GM19438 (cell line): ENCODE data around the gene CLSTN3.
A peak's percentile ranks its signal among the peaks of the same experiment; 100 is the strongest.
"Not testable (repeated sequence)": the region's sequence is repeated elsewhere in the genome, so short reads cannot be mapped to it uniquely, and the experiment has no call there.

Source experiments
- ATAC-seq: cut with Tn5 transposase; IDR thresholded peaks from one replicate; pipeline ENCODE4 v1.9.1; 2021; ENCODE audit warnings: low read depth; ENCODE audit not compliant: unreplicated experiment

The CLSTN3 gene

DNA sequence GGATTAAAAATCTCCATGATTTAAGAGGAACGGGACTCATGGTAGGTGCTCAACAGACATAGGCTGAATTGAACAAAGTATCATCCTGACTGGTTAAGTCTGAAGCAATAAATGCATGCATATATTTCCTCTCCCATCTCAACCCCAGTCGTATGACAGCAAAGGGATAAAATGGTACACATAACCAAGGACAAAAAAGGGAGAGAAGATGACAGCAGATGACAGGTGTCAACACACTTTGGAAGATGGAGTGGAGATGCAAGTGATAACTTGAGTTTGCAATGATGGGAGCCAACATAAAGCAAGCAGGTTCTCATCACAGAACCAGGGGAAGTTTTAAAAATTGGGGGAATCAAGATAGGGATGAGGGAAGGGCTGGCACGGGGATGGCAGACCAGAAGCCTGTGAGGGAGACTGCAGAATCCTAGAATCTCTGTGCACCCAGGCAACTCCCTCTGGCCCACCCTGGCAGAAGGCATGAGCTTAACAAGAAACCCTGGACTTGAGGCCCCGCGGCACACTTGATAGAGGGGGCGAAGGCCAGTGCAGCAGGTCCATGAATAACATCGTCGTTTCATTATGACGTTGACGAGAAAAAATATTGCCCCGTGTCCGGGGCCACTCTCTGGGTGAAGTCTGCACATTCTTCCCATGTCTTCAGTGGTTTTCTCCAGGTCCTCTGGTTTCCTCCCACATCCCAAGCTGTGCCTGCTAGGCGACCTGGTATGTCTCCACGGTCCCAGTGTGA, 26.2 kb upstream of the CLSTN3 start:
- no peak for ATAC-seq

DNA sequence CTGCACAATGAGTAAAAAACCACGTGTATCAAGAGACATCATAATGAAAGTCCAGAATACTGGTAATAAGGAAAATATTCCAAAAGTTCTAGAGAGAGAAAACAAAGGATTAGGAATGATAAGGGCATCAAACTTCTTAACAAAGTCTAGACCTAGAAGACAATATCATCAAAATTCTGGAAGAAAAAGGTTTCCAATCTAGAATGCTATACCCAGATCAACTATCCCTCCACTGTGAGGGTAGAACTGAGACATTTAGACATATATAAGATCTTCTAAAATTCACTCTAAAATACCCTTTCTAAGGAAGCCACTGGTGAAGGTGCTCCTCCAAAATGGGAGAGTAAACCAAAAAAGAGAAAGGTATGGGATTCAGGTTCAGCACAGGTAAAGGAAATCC, 24.1 kb upstream of the CLSTN3 start:
- no peak for ATAC-seq

GRCh38 chr12:7107181-7107580, 23.0 kb upstream of the CLSTN3 start:
- not testable (repeated sequence) for ATAC-seq

DNA sequence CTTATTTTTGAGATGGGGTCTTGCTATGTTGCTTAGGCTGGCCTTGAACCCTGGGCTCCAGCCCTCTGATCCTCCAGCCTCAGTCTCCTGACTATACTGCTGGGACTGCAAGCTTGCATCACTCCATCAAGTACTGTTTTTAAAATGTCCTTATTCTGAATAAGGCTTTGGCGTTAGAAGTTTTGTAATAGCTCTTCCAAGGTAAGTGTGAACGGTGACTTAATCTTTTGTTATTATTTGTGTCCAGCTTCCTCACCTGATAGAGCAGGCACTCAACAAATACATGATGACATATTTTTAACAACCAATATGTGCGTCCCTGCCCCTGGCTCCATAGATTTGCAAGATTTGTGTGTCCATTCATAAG, 22.6 kb upstream of the CLSTN3 start:
- no peak for ATAC-seq

DNA sequence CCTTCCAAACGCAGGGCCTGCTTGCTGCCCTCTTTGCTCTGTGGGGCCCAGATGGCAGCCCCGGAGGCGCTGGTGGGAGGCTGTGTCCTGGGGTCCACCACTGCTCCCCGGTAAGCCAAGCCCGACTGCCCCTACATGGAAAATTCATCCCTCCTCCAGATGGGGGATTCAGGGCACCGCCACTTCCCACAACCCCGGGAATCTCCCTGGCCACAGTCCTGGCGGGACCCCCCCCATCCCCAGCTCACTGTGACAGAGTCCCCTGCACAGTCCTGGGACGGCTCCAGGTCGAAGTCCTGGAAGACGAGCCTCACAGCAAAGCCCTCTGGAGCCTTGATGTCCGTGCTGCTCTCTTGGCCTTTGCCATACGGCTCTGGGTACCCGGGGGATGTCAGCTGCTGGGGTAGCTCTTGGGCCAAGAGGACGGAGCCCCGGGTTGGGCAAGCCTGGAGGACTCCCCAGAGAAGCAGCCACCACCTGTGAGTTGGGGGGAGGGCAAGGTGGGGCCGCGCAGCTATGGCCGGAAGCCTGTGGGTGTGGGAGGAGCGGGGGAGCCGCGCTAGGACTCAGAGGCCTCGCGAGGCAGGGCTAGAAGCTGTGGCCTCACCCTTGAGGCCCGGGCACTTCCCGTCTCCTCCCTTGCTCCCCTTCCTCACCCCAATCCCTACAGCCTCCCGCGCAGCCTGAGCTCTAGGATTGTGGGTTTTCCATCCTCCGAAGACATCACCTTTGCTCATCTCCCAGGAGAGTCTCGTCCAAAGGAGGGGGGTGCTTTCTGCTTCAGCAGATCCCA, 22.0 kb upstream of the CLSTN3 start:
- ATAC-seq, result peak; percentile 86

DNA sequence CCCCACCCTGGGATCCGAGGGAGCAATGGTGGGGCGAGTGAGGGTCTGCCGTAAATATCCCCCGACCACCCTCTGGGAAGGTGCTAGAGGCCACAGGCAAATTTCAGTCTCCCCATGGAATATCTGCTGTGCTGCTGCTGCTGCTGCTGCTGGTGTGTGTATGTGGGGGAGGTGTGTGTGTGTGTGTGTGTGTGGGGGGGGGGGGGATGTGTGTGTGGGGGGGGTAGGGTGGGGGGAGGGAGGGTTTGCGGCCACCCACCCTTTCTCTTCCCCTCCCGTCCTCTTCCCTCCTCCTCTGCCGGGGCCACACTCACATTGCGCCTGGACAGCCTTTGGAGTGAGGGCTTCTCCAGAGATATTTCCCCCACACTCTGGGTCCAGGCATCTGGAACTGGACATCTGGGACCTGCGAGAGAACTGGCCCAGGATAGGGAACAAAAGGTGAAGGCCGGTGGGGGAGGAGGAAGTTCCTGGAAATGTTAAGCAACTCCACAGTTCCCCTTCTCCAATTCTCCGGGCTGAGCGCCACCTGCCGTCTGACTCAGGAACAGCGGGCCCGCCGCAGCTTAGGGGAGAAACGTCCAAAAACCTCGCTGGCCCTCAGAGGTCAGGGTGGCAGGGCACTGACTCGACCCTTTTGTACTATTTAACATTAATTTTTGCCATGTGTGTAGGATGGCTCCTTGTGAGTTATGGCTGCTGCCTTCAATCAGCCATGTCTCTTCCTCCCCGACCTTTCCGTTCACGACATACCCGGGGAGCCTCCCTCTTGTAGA, 21.2 kb upstream of the CLSTN3 start, which contains the start of gene C1RL:
TSS of gene C1RL (minus strand) at position 419 of the 776 bp plus-strand sequence. CDS start at position 385, 34 bp downstream.
- no peak for ATAC-seq

- no peak for ATAC-seq
These were observed 20.6 kb upstream of the CLSTN3 start for GRCh38 chr12:7109572-7109920.

GRCh38 chr12:7110661-7111060, 19.5 kb upstream of the CLSTN3 start:
- ATAC-seq, result no peak

DNA sequence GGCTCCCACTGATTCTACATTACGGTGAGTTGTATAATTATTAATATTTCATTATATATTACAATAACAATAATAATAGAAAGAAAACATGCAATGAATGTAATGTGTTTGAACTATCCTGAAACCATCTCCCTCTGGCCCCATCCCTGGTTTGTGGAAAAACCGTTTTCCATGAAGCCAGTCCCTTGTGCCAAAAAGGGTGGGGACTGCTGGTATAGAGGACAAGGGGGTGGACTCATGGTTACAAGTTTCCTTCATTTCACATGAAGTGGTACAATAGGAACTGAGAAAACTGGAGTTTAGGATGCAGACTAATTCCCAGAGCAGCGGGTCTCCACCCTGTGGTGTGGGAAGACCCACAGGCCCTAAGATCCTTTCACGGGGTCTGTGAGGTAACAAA, 18.1 kb upstream of the CLSTN3 start:
- no peak for ATAC-seq

- no peak for ATAC-seq
These were observed 16.7 kb upstream of the CLSTN3 start for GRCh38 chr12:7113389-7113871.

- ATAC-seq, result no peak
These were observed 16.2 kb upstream of the CLSTN3 start for GRCh38 chr12:7114008-7114407.

- no peak for ATAC-seq
These were observed 15.3 kb upstream of the CLSTN3 start for GRCh38 chr12:7114851-7115250.

- ATAC-seq, result no peak
These were observed 14.0 kb upstream of the CLSTN3 start for GRCh38 chr12:7116196-7116595.

DNA sequence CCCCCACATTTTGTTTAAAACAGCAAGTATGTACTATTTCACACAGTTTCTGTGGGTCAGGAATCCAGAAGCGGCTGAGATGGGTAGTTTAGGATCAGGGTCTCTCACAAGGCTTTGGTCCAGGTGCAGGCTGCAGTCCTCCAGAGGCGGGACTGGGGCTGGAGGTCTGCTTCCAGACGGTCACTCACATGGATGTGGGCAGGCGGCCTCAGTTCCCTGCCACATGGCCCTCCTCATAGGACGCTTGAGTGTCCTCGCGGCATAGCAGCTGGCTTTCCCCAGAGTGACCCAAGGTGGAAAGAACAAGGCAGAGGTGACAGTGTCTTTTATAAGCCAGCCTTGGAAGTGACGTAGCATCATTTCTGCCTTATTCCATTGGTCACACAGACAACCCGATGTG, 13.3 kb upstream of the CLSTN3 start:
- ATAC-seq, result no peak

DNA sequence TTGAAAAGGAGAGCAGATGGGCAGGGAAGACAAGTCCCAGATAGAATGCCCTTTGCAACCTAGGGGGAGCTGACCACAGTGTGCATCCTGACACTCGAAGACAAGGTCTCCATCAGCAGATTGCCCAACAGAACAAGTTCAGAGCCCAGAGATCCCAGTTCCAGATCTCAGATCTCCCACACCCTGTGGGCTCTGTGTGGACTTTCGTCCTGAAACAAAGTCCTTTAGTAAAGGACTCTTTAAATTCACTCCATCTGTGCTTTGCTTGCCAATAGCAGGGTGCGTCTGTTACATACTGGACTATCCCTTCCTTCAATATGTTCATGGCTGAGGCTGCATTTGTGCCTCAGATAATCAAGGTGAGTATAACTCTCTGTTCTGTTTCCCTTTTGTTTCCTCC, 12.5 kb upstream of the CLSTN3 start:
- no peak for ATAC-seq

GRCh38 chr12:7118881-7119280, 11.3 kb upstream of the CLSTN3 start:
- ATAC-seq, result no peak

DNA sequence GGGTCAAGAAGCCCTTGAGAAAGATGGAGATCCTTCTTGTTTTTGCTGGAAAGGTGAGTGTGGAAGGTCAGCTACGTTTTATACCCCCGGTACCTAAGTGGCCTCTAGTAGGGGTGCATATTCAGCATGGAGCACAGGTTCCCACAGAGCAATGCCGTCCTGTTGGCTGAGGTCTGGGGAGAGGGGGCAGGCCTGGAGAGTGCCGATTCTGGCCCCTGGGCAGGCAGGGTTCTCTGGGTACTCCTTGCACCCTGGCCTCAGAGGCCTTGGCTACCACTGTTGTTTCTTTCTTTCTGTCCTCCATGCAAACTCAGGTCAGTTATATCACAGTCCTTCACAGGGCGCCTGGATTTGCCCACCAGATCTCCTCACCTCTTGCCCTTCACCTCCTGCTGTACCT, 10.0 kb upstream of the CLSTN3 start:
- no peak for ATAC-seq

GRCh38 chr12:7121324-7121723, 8.8 kb upstream of the CLSTN3 start:
- no peak for ATAC-seq

- ATAC-seq, result no peak
These were observed 7.1 kb upstream of the CLSTN3 start for GRCh38 chr12:7122811-7123769.
